A549 (cell line): ENCODE data around the gene METTL27. TPM values are rescaled to one million over a fixed set of nuclear protein-coding genes. Genes with fewer than 3 reads are reported as not detected.

Source experiments
- ATAC-seq, 2 experiments: fragments of 200-7000 bp in 1 of 2; fragments of >200 bp in 1 of 2; cut with Nextera tagmentation in 1 of 2; cut with Tn5 transposase in 1 of 2; 3 replicates each; pipeline versions ENCODE4 v1.8.0 to v1.9.1; 2018 to 2020; ENCODE audit warnings: mild to moderate bottlenecking in 1 of 2, moderate library complexity in 1 of 2
- CTCF ChIA-PET: fragments of 300-600 bp; sonication (Branson Sonifier 250); formaldehyde crosslinking; extraction: SDS; loops from one replicate; lab custom pipeline; 2021; ENCODE audit warnings: antibody characterized with exemption, inconsistent platforms; lab: Yijun Ruan, JAX
- POLR2A ChIA-PET: fragments of 350-600 bp; formaldehyde crosslinking; extraction: SDS; loops from one replicate; lab custom pipeline; 2021; ENCODE audit warnings: antibody characterized with exemption, inconsistent platforms; lab: Yijun Ruan, JAX
- DNase-seq, 2 experiments: peaks; one replicate each; pipeline versions ENCODE4 v3.0.0 to v3.0.0-alpha.2; 2011 to 2016; ENCODE audit warnings: low read depth in 1 of 2, low spot score in 1 of 2
- FAIRE-seq: peaks from 2 replicates; lab custom pipeline; 2011; peaks lifted over from hg19 to GRCh38; lab: Jason Lieb, UNC
- H3K27ac ChIP-seq, 2 experiments: fragments of >200 bp; sonication (Bioruptor Twin); formaldehyde crosslinking; 3 replicates each; pipeline ENCODE4 v1.5.1; 2016 to 2017
- H3K4me1 ChIP-seq: fragments of >200 bp; sonication (Bioruptor Twin); formaldehyde crosslinking; 3 replicates; pipeline ENCODE4 v1.6.1; 2016
- H3K4me2 ChIP-seq: fragments of >200 bp; sonication (Bioruptor Twin); formaldehyde crosslinking; 3 replicates; pipeline ENCODE4 v1.6.1; 2016
- H3K4me3 ChIP-seq: fragments of >200 bp; sonication (Bioruptor Twin); formaldehyde crosslinking; 3 replicates; pipeline ENCODE4 v1.5.1; 2016
- H3K9me3 ChIP-seq: fragments of >200 bp; sonication (Bioruptor Twin); formaldehyde crosslinking; 3 replicates; pipeline ENCODE4 v1.6.1; 2016
- BHLHE40 ChIP-seq: IDR thresholded peaks from 2 replicates; pipeline ENCODE4 v1.6.1; 2012; ENCODE audit warnings: low read depth, low read length, inconsistent platforms
- CBX2 ChIP-seq: fragments of 200-600 bp; sonication (generic); IDR thresholded peaks from 2 replicates; pipeline ENCODE4 v1.6.1; 2016; ENCODE audit warnings: low read depth, mild to moderate bottlenecking, borderline replicate concordance
- CBX8 ChIP-seq: fragments of 200-600 bp; sonication (generic); IDR thresholded peaks from 2 replicates; pipeline ENCODE4 v1.6.1; 2016
- CEBPB ChIP-seq, 2 experiments: fragments of >200 bp in 1 of 2; sonication (Bioruptor Twin) in 1 of 2; formaldehyde crosslinking in 1 of 2; IDR thresholded peaks; 2 replicates each; pipeline ENCODE4 v1.6.1; 2012 to 2016
- CHD2 ChIP-seq: fragments of 150-350 bp; IDR thresholded peaks from 2 replicates; pipeline ENCODE4 v1.6.1; 2014; ENCODE audit warnings: low read length; ENCODE audit not compliant: partially characterized antibody
- E2F6 ChIP-seq: IDR thresholded peaks from 2 replicates; pipeline ENCODE4 v1.6.1; 2012; ENCODE audit warnings: low read depth, borderline replicate concordance
- ELK1 ChIP-seq: fragments of 150-350 bp; IDR thresholded peaks from 2 replicates; pipeline ENCODE4 v1.6.1; 2014; ENCODE audit warnings: low read depth, mild to moderate bottlenecking, low read length
- ESRRA ChIP-seq: fragments of 150-350 bp; IDR thresholded peaks from 2 replicates; pipeline ENCODE4 v1.6.1; 2014; ENCODE audit warnings: mild to moderate bottlenecking, low read length, borderline replicate concordance
- HEYL ChIP-seq: fragments of 250-450 bp; sonication (Bioruptor Pico); IDR thresholded peaks from 2 replicates; pipeline ENCODE4 v1.8.0; 2021; ENCODE audit warnings: mild to moderate bottlenecking, moderate library complexity
- HMGXB4 ChIP-seq: fragments of 250-450 bp; sonication (Bioruptor Pico); IDR thresholded peaks from 2 replicates; pipeline ENCODE4 v1.5.0; 2021; ENCODE audit warnings: mild to moderate bottlenecking, moderate library complexity, borderline replicate concordance
- HOXB13 ChIP-seq: fragments of 250-450 bp; sonication (Bioruptor Pico); IDR thresholded peaks from 2 replicates; pipeline ENCODE4 v1.5.0; 2020; ENCODE audit warnings: low read depth, mild to moderate bottlenecking, moderate library complexity
- NPAS2 ChIP-seq: fragments of 250-450 bp; sonication (Bioruptor Pico); IDR thresholded peaks from 2 replicates; pipeline ENCODE4 v1.8.0; 2022; ENCODE audit warnings: mild to moderate bottlenecking, moderate library complexity, borderline replicate concordance
- NR3C1 ChIP-seq: fragments of >200 bp; sonication (Bioruptor Twin); formaldehyde crosslinking; IDR thresholded peaks from 3 replicates; pipeline ENCODE4 v1.6.1; 2017
- PHF8 ChIP-seq: fragments of 200-600 bp; sonication (generic); IDR thresholded peaks from 2 replicates; pipeline ENCODE4 v1.6.1; 2016; ENCODE audit warnings: low read depth, mild to moderate bottlenecking, antibody characterized with exemption, moderate library complexity, borderline replicate concordance
- RARB ChIP-seq: fragments of 250-450 bp; sonication (Bioruptor Pico); IDR thresholded peaks from 2 replicates; pipeline ENCODE4 v1.8.0; 2021; ENCODE audit warnings: mild to moderate bottlenecking, moderate library complexity
- REST ChIP-seq: fragments of 200-600 bp; sonication (generic); IDR thresholded peaks from 2 replicates; pipeline ENCODE4 v1.6.1; 2016; ENCODE audit warnings: antibody characterized with exemption, mild to moderate bottlenecking, moderate library complexity
- RFX5 ChIP-seq: fragments of 450-650 bp; IDR thresholded peaks from 2 replicates; pipeline ENCODE4 v1.7.1; 2014; ENCODE audit warnings: antibody characterized with exemption, mild to moderate bottlenecking, moderate library complexity
- RNF2 ChIP-seq: fragments of 200-600 bp; sonication (generic); IDR thresholded peaks from 2 replicates; pipeline ENCODE4 v1.6.1; 2016; ENCODE audit warnings: low read depth, mild to moderate bottlenecking, antibody characterized with exemption, moderate library complexity, borderline replicate concordance
- SMC3 ChIP-seq: fragments of >200 bp; sonication (Bioruptor Twin); formaldehyde crosslinking; IDR thresholded peaks from 3 replicates; pipeline ENCODE4 v1.6.1; 2018; ENCODE audit warnings: inconsistent platforms
- WGBS: methylation state at CpG from one replicate; pipeline ENCODE4 v1.1.6; 2017; ENCODE audit errors: missing lambda C conversion rate; 5-methylcytosine and 5-hydroxymethylcytosine counted together
- polyA plus RNA-seq, 4 experiments: library from polyadenylated mRNA; depleted of rRNA in 3 of 4; stranded (reverse); fragments of >200 nt; fragmentation: RNase III in 1 of 4; extraction: RNeasy Plus Mini Kit Qiagen cat#74134 plus additional on column Dnase treatment in 1 of 4; gene quantifications; 2 replicates in 3 of 4; 3 replicates in 1 of 4; pipeline ENCODE4 v1.2.3, GENCODE V29; 2011 to 2017

METTL27 gene
- polyA plus RNA-seq, 2 of the 4 experiments (the other 2 are of a cell fraction): 4.1 to 4.9 TPM

- peak; percentile 17 to 55; a peak in 4 of 6 replicates for ATAC-seq
- CTCF ChIA-PET: interaction anchor here (1.3 to 4.3 kb wide), 4 partner anchors 9 to 147 kb away, joined by 3 to 25 read pairs (median 6); partner anchors contain the start of gene ELN
Measured at GRCh38 chr7:73879977-73880681, 37.8 kb upstream of the METTL27 start.

GRCh38 chr7:73876973-73877372 is 34.7 kb upstream of the METTL27 start:
- ChIA-PET CTCF (interaction anchor here (1.0 to 3.9 kb wide), 3 partner anchors 9 to 149 kb away, joined by 3 to 14 read pairs (median 3); no protein-coding TSS in a partner anchor), POLR2A (interaction anchor here (0.6 kb wide), 1 partner anchor 14 kb away, joined by 3 read pairs; no protein-coding TSS in a partner anchor)
- WGBS: 70% methylated on average over 12 of the region's 12 CpGs
- H3K4me1 ChIP-seq: peaks cover 17% of the 10 kb centered on the region
- no peaks in the 10 kb centered on the region for H3K9me3 ChIP-seq
- no peak overlapping the region for H3K4me2 ChIP-seq
- ATAC-seq (no peak), FAIRE-seq (no peak), DNase-seq (no peak)
- no peak overlapping the region for H3K27ac ChIP-seq
- H3K4me3 ChIP-seq: no peak overlapping the region
- TF ChIP-seq HEYL (no peak), NPAS2 (CRISPR knock-in tag) (no peak), ELK1 (no peak), CHD2 (no peak), RARB (CRISPR knock-in tag) (no peak), CBX8 (no peak), CBX2 (no peak), NR3C1 (no peak), PHF8 (no peak), CEBPB (IDR thresholded peaks at IDR 0.05) (no peak), HMGXB4 (CRISPR knock-in tag) (no peak), ESRRA (no peak), HOXB13 (CRISPR knock-in tag) (no peak), REST (no peak), SMC3 (no peak)

More at GRCh38 chr7:73879977-73880681, 37.8 kb upstream of the METTL27 start:
- no peak overlapping the region for H3K27ac ChIP-seq
- peaks cover 17% of the 10 kb centered on the region for H3K4me1 ChIP-seq
- TF ChIP-seq REST (no peak), BHLHE40 (no peak), E2F6 (no peak), RNF2 (no peak), RFX5 (no peak)
- H3K9me3 ChIP-seq: no peaks in the 10 kb centered on the region
- POLR2A ChIA-PET: no interaction called here
- FAIRE-seq: no peak
- H3K4me3 ChIP-seq: no peak overlapping the region
- WGBS: 49% methylated on average over 14 of the region's 18 CpGs
- peak in 1 of 2 experiments; percentile 31 for DNase-seq
- peak overlapping the region; percentile 36; the same call in 2 of the 3 replicates for H3K4me2 ChIP-seq
